Progenitor cell of endocrine pancreas (in vitro differentiated cells): ENCODE measurements around the gene SP3. TPM values are rescaled to one million over a fixed set of nuclear protein-coding genes. Genes with fewer than 3 reads are reported as not detected.

ENCODE experiments used
- DNase-seq: peaks from one replicate; pipeline ENCODE4 v3.0.0; 2021; ENCODE audit warnings: low spot score; ENCODE audit not compliant: unreplicated experiment
- H3K27ac Mint-ChIP-seq: 2 replicates; pipeline ENCODE4 v1.8.0; 2021; ENCODE audit warnings: mild to moderate bottlenecking, moderate library complexity, mixed read lengths
- H3K27me3 Mint-ChIP-seq: 2 replicates; pipeline ENCODE4 v1.8.0; 2021; ENCODE audit warnings: mixed read lengths
- H3K36me3 Mint-ChIP-seq: 2 replicates; pipeline ENCODE4 v1.8.0; 2022; ENCODE audit warnings: mixed read lengths; ENCODE audit not compliant: insufficient read depth
- H3K4me1 Mint-ChIP-seq: 2 replicates; pipeline ENCODE4 v1.8.0; 2021; ENCODE audit warnings: low read depth, mixed read lengths
- H3K4me3 Mint-ChIP-seq: 2 replicates; pipeline ENCODE4 v1.8.0; 2021; ENCODE audit warnings: low read depth, mild to moderate bottlenecking, moderate library complexity, mixed read lengths
- H3K9me3 Mint-ChIP-seq: 2 replicates; pipeline ENCODE4 v1.8.0; 2021; ENCODE audit warnings: low read depth, mixed read lengths
- total RNA-seq: library from RNA; stranded (reverse); gene quantifications from 2 replicates; pipeline ENCODE4 v1.2.1, GENCODE V29; 2021
- TF ChIP-seq, protein P1 (sequence below): fragments of 200-600 bp; sonication (generic); IDR thresholded peaks from one replicate; pipeline ENCODE4 v1.5.0; 2021; ENCODE audit warnings: antibody characterized with exemption, mild to moderate bottlenecking; ENCODE audit not compliant: unreplicated experiment

SP3 gene
- total RNA-seq, 1 donor from 2014 or later: 96.9 TPM

DNA sequence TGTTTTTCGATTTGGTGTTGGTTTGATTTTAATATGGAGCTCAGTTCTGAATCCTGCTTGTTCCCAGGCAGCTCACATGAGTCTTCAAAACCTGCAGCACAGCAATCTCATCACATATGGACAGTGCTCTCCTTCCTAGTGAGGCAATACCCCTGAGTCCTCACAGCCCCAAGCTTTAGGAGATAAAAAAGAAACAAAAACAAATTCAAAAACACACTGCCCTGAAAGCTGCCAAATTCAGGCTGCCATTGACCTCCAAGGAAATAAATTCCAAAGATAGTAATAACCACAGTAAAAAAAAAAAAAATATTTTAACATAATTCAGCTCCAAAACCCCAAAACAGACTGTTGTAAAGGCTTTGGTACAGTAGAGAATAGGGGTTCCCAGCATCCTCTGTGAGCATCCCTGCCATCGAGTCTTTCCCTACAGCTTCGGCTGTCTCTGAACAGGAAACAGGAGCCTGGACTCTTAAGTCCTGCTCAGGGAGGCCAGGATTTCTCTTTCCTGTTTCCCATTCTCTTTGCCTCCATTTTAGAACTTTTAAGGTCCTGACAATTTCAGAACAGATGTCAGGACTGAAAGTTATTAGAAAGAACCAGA is 14.7 kb upstream of the SP3 start:
- H3K9me3 Mint-ChIP-seq: no peaks in the 10 kb centered on the region
- TF ChIP-seq, protein P1, sequence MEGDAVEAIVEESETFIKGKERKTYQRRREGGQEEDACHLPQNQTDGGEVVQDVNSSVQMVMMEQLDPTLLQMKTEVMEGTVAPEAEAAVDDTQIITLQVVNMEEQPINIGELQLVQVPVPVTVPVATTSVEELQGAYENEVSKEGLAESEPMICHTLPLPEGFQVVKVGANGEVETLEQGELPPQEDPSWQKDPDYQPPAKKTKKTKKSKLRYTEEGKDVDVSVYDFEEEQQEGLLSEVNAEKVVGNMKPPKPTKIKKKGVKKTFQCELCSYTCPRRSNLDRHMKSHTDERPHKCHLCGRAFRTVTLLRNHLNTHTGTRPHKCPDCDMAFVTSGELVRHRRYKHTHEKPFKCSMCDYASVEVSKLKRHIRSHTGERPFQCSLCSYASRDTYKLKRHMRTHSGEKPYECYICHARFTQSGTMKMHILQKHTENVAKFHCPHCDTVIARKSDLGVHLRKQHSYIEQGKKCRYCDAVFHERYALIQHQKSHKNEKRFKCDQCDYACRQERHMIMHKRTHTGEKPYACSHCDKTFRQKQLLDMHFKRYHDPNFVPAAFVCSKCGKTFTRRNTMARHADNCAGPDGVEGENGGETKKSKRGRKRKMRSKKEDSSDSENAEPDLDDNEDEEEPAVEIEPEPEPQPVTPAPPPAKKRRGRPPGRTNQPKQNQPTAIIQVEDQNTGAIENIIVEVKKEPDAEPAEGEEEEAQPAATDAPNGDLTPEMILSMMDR: no peak
- no peak overlapping the region for H3K4me3 Mint-ChIP-seq
- no peaks in the 10 kb centered on the region for H3K36me3 Mint-ChIP-seq
- H3K27ac Mint-ChIP-seq: no peak overlapping the region
- H3K4me1 Mint-ChIP-seq: peaks cover 5% of the 10 kb centered on the region
- peaks cover 5% of the 10 kb centered on the region for H3K27me3 Mint-ChIP-seq
- DNase-seq: no peak

DNA sequence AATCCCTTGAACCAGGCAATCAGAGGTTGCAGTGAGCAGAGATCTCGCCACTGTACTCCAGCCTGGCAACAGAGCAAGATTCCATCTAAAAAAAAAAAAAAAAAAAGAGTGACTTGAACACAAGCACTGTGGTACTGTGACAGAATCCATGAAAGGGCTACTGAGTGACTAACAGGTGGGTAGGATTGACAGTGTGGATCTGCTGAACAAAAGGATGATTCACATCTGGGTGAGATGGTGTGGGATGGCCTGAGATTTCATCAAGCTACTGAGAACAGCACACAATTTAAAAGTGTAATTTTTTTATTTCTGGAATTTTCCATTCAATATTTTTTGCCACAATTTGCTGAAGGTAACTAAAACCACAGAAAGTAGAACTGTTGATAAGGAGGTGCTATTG is 13.3 kb upstream of the SP3 start:
- Mint-ChIP-seq H3K27ac (no peak overlapping the region), H3K36me3 (no peaks in the 10 kb centered on the region), H3K27me3 (peaks cover 5% of the 10 kb centered on the region), H3K9me3 (no peaks in the 10 kb centered on the region), H3K4me3 (no peak overlapping the region), H3K4me1 (peaks cover 3% of the 10 kb centered on the region)
- TF ChIP-seq, protein P1: no peak
- no peak for DNase-seq

DNA sequence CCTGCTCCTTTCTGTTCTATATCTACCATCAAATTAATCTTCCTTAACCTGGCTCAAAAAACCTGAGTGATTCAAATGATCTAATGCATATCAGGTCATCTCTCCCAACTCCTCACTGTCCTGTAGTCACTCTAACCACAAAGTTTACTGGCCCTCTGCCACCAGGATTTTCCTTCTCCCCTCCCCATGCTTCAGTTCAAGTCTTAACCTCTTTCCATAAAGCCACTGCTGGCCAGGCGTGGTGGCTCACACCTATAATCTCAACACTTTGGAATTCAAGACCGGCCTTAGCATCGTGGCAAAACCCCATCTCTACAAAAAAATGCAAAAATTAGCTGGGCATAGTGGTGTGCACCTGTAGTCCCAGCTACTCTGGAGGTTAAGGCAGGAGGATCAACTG is 7.5 kb upstream of the SP3 start:
- H3K36me3 Mint-ChIP-seq: no peaks in the 10 kb centered on the region
- H3K9me3 Mint-ChIP-seq: no peaks in the 10 kb centered on the region
- H3K4me1 Mint-ChIP-seq: peaks cover 12% of the 10 kb centered on the region
- H3K27ac Mint-ChIP-seq: no peak overlapping the region
- H3K4me3 Mint-ChIP-seq: no peak overlapping the region
- no peaks in the 10 kb centered on the region for H3K27me3 Mint-ChIP-seq
- DNase-seq: no peak
- TF ChIP-seq, protein P1: no peak

DNA sequence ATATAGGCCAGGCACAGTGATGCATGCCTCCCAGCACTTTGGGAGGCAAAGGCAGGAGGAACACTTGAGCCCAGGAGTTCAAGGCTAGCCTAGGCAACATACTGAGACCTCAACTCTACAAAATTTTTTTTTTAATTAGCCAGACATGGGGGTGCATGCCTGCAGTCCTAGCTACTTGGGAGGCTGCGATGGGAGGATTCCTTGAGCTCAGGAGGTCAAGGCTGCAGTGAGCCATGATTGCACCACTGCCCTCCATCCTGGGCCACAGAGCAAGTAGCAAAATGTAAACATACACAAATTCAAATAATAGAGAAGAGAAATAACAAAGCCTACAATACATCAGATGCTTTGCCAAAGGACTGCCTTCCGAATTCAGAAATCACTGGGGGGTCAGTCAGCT is 7.0 kb upstream of the SP3 start:
- Mint-ChIP-seq H3K36me3 (no peaks in the 10 kb centered on the region), H3K4me1 (peaks cover 12% of the 10 kb centered on the region), H3K9me3 (no peaks in the 10 kb centered on the region), H3K4me3 (no peak overlapping the region), H3K27me3 (no peaks in the 10 kb centered on the region), H3K27ac (no peak overlapping the region)
- TF ChIP-seq, protein P1: no peak
- DNase-seq: no peak

DNA sequence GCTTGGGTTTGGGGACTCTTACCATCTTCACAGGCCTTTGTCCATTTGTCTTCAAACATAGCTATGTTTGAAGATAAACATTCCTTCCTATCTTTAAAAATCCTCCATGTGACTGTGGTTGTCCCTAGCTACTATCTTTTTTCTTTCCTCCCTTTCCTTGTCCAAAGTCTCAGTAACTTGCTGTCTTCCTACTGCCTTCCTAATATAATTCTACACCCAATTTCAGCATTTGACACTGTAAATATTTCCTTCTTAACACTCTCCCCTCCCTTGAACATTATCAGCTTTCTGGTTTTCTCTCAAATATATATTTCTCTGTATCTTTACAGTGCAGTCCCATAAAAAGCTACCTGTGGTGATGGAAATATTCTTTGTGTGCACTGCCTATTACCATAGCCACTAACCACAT is 5.3 kb upstream of the SP3 start:
- Mint-ChIP-seq H3K27ac (no peak overlapping the region), H3K4me3 (no peak overlapping the region), H3K27me3 (no peaks in the 10 kb centered on the region), H3K36me3 (no peaks in the 10 kb centered on the region), H3K4me1 (peaks cover 25% of the 10 kb centered on the region), H3K9me3 (no peaks in the 10 kb centered on the region)
- TF ChIP-seq, protein P1: no peak
- DNase-seq: no peak
